Measurements from ENCODE around the gene DAP.
"Not testable (repeated sequence)": the region's sequence is repeated elsewhere in the genome, so short reads cannot be mapped to it uniquely, and the experiment has no call there.

Gene DAP

GRCh38 chr5:10734037-10734709, 26.9 kb downstream of the DAP start:
- no peak for FAIRE-seq

- FAIRE-seq: no peak
Measured at GRCh38 chr5:10733426-10733825, 27.6 kb downstream of the DAP start.

GRCh38 chr5:10731913-10732312, 29.1 kb downstream of the DAP start:
- FAIRE-seq: no peak

GRCh38 chr5:10730043-10730351, 31.0 kb downstream of the DAP start:
- FAIRE-seq: no peak

GRCh38 chr5:10729320-10730042, 31.6 kb downstream of the DAP start:
- FAIRE-seq: no peak

GRCh38 chr5:10728679-10729078, 32.4 kb downstream of the DAP start:
- FAIRE-seq: no peak

GRCh38 chr5:10727861-10728260, 33.2 kb downstream of the DAP start:
- FAIRE-seq: no peak

- FAIRE-seq: no peak
Measured at GRCh38 chr5:10726913-10727517, 34.0 kb downstream of the DAP start.

GRCh38 chr5:10726179-10726912, 34.7 kb downstream of the DAP start:
- FAIRE-seq: no peak

- no peak for FAIRE-seq
Measured at GRCh38 chr5:10725636-10726035, 35.4 kb downstream of the DAP start.

- FAIRE-seq: no peak
Measured at GRCh38 chr5:10724781-10725507, 36.1 kb downstream of the DAP start.

GRCh38 chr5:10723514-10723913, 37.5 kb downstream of the DAP start:
- FAIRE-seq: no peak

GRCh38 chr5:10720766-10721165, 40.3 kb downstream of the DAP start:
- FAIRE-seq: not testable (repeated sequence)

- FAIRE-seq: no peak
Measured at GRCh38 chr5:10719965-10720364, 41.1 kb downstream of the DAP start.

- FAIRE-seq: not testable (repeated sequence)
Measured at GRCh38 chr5:10718617-10719016, 42.4 kb downstream of the DAP start.

- not testable (repeated sequence) for FAIRE-seq
Measured at GRCh38 chr5:10716825-10717224, 44.2 kb downstream of the DAP start.

GRCh38 chr5:10715605-10716290, 45.3 kb downstream of the DAP start:
- FAIRE-seq: no peak

- FAIRE-seq: no peak
Measured at GRCh38 chr5:10712574-10713366, 48.3 kb downstream of the DAP start.

GRCh38 chr5:10711562-10711961, 49.5 kb downstream of the DAP start:
- no peak for FAIRE-seq

- no peak for FAIRE-seq
Measured at GRCh38 chr5:10710513-10711128, 50.4 kb downstream of the DAP start.

- no peak for FAIRE-seq
Measured at GRCh38 chr5:10709933-10710332, 51.1 kb downstream of the DAP start.

Measured in A204.1 (cell line).